Pancreas (tissue), 10 donors: ENCODE data around the gene FOXC1. TPM values are rescaled to one million over a fixed set of nuclear protein-coding genes. Genes with fewer than 3 reads are reported as not detected.
A peak's percentile ranks its signal among the peaks of the same experiment; 100 is the strongest.

ENCODE experiments used
- ATAC-seq, 4 donors: fragments of 200-7000 bp; cut with Tn5 transposase; one replicate each; pipeline versions ENCODE4 v1.8.0 to v1.9.1; 2020; ENCODE audit warnings: mild to moderate bottlenecking in 4 of 4, moderate library complexity in 4 of 4
- DNase-seq, 6 donors: peaks; one replicate each; pipeline ENCODE4 v3.0.0-alpha.2; 2020
- FAIRE-seq: peaks from 2 replicates; lab custom pipeline; 2012; peaks lifted over from hg19 to GRCh38; lab: Jason Lieb, UNC
- H3K27ac ChIP-seq, 4 donors: fragments of 200-600 bp; sonication (generic); 1 replicate in 3 of 4; 2 replicates in 1 of 4; pipeline versions ENCODE4 v1.5.0 to v1.8.0; 2020
- H3K27me3 ChIP-seq, 4 donors: fragments of 200-600 bp; one replicate each; pipeline ENCODE4 v1.8.0; 2021
- H3K36me3 ChIP-seq, 3 donors: fragments of 200-600 bp; sonication (generic) in 1 of 3; one replicate each; pipeline versions ENCODE4 v1.5.0 to v1.8.0; 2020 to 2021
- H3K4me1 ChIP-seq, 3 donors: fragments of 200-600 bp; one replicate each; pipeline ENCODE4 v1.8.0; 2021
- H3K4me3 ChIP-seq, 4 donors: fragments of 200-600 bp; sonication (generic) in 2 of 4; one replicate each; pipeline versions ENCODE4 v1.5.0 to v1.8.0; 2020 to 2021
- H3K9me3 ChIP-seq, 4 donors: fragments of 200-600 bp; one replicate each; pipeline ENCODE4 v1.8.0; 2021
- CTCF ChIP-seq, 4 donors: fragments of 200-600 bp; sonication (generic) in 3 of 4; IDR thresholded peaks; one replicate each; pipeline versions ENCODE4 v1.5.0 to v1.8.0; 2021; ENCODE audit warnings: antibody characterized with exemption in 4 of 4
- WGBS, 2 donors: extraction: QIAGEN DNeasy Blood & Tissue Kit; methylation state at CpG; one replicate each; pipeline ENCODE4 v1.1.7; 2013; 5-methylcytosine and 5-hydroxymethylcytosine counted together
- intact Hi-C, 3 donors: fragments of 100-400 bp; cut with DNase I; formaldehyde crosslinking; loops; one replicate each; pipeline versions ENCODE4 v1.11.1 to v1.14.2; 2022
- polyA plus RNA-seq, 2 donors: library from polyadenylated mRNA; stranded (reverse); fragments of 200-250 nt; gene quantifications; one replicate each; pipeline ENCODE4 v1.2.3, GENCODE V29; 2013
- total RNA-seq, 6 donors: library from RNA; stranded (reverse); fragmentation: NEBNext Ultra II Directional in 4 of 6; extraction: Animal tissue kit (Norgen Biotek cat#: 25700) in 4 of 6; gene quantifications; one replicate each; pipeline versions ENCODE4 v1.2.1 to v1.2.4, GENCODE V29; 2021 to 2023
- donor health status: healthy with polysubstance abuse.
- donor health status: DM: no; HTN: no; CAD: no; lungs with moderate emphysema.
- donor health status: DM: no; HTN: no; CAD: no.
- donor health status: control.
- donor health status: control.
- donor health status: Bipolar disorder and iron deficiency.
- donor health status: DM: yes; HTN: yes; CAD: no.
- donor health status: DM: no; HTN: no; CAD: no.
- donor health status: DM: no; HTN: no; CAD: no.
- donor health status: DM: yes; HTN: yes; CAD: no.

Gene FOXC1
- total and polyA plus RNA-seq, 8 donors = 0.99 to 4.0 (median 2.5) TPM

- intact Hi-C loops = no loop called here
- no peak for TF ChIP-seq CTCF (IDR thresholded peaks at IDR 0.05)
- ATAC-seq = no peak
- no peaks in the 10 kb centered on the region for H3K27me3 ChIP-seq
- H3K4me1 ChIP-seq = no peaks in the 10 kb centered on the region
- no peaks in the 10 kb centered on the region for H3K36me3 ChIP-seq
- no peak for DNase-seq
- H3K27ac ChIP-seq = no peak overlapping the region
- 97% methylated on average over 12 of the region's 12 CpGs for WGBS, 2 donors
- H3K4me3 ChIP-seq = no peak overlapping the region
- H3K9me3 ChIP-seq = no peaks in the 10 kb centered on the region
- FAIRE-seq = no peak
Measured at GRCh38 chr6:1623769-1624057, 14.0 kb downstream of the FOXC1 start.

- Histone ChIP-seq H3K4me3 (peak overlapping the region in 2 of 4 donors; percentile 25 to 38), H3K4me1 (no peaks in the 10 kb centered on the region), H3K27ac (no peak overlapping the region), H3K9me3 (no peaks in the 10 kb centered on the region), H3K27me3 (no peaks in the 10 kb centered on the region), H3K36me3 (no peaks in the 10 kb centered on the region)
- DNase-seq (peak in 1 of 6 donors; percentile 56), ATAC-seq (no peak), FAIRE-seq (no peak)
- intact Hi-C loops = no loop called here
- 77% methylated on average over 66 of the region's 66 CpGs for WGBS, 2 donors
- no peak for TF ChIP-seq CTCF (IDR thresholded peaks at IDR 0.05)
Measured at GRCh38 chr6:1624058-1624850, 14.5 kb downstream of the FOXC1 start.

- 50 to 61% methylated on average over 53 of the region's 53 CpGs for WGBS, 2 donors
- H3K27me3 ChIP-seq = no peaks in the 10 kb centered on the region
- H3K4me1 ChIP-seq = no peaks in the 10 kb centered on the region
- H3K4me3 ChIP-seq = peak overlapping the region; percentile 5 to 38 (median 20)
- H3K27ac ChIP-seq = no peak overlapping the region
- H3K36me3 ChIP-seq = no peaks in the 10 kb centered on the region
- peak in 1 of 6 donors; percentile 54 for DNase-seq
- no peaks in the 10 kb centered on the region for H3K9me3 ChIP-seq
- ATAC-seq = peak; percentile 40 to 65 (median 62)
- TF ChIP-seq CTCF (IDR thresholded peaks at IDR 0.05) = no peak
- no peak for FAIRE-seq
- intact Hi-C loops = no loop called here
Measured at GRCh38 chr6:1624851-1625781, 15.4 kb downstream of the FOXC1 start.

- Histone ChIP-seq H3K27me3 (no peaks in the 10 kb centered on the region), H3K4me1 (no peaks in the 10 kb centered on the region), H3K36me3 (no peaks in the 10 kb centered on the region), H3K27ac (no peak overlapping the region), H3K4me3 (no peak overlapping the region), H3K9me3 (no peaks in the 10 kb centered on the region)
- 88 to 90% methylated on average over 18 of the region's 18 CpGs for WGBS, 2 donors
- TF ChIP-seq CTCF (IDR thresholded peaks at IDR 0.05) = no peak
- no peak for ATAC-seq
- DNase-seq = peak in 1 of 6 donors; percentile 24
- intact Hi-C loops = no loop called here
- FAIRE-seq = no peak
Measured at GRCh38 chr6:1625794-1626435, 16.2 kb downstream of the FOXC1 start.
